ENCODE measurements around the gene USF1.

- TF ChIP-seq POLR2AphosphoS5 (IDR thresholded peaks at IDR 0.05) = no peak
- no peak for TF ChIP-seq POLR2A (IDR thresholded peaks at IDR 0.05)
Observed at GRCh38 chr1:161061419-161061818, 15.6 kb upstream of the USF1 start.

All from spleen (tissue), 3 donors.